Upper lobe of left lung (tissue), 6 donors: ENCODE results near the gene LRRK1. TPM values are rescaled to one million over a fixed set of nuclear protein-coding genes. Genes with fewer than 3 reads are reported as not detected.

Experiments
- ATAC-seq, 2 donors: fragments of 200-7000 bp; cut with Tn5 transposase; one replicate each; pipeline ENCODE4 v1.9.1; 2022; ENCODE audit warnings: mild to moderate bottlenecking in 2 of 2, moderate library complexity in 2 of 2; ENCODE audit not compliant: low FRiP score in 2 of 2
- DNase-seq, 2 donors: peaks; one replicate each; pipeline ENCODE4 v3.0.0-alpha.2; 2019 to 2020
- H3K27ac ChIP-seq, 4 donors: fragments of 200-600 bp; sonication (generic); one replicate each; pipeline ENCODE4 v1.5.1; 2016 to 2019
- H3K27me3 ChIP-seq, 4 donors: fragments of 200-600 bp; sonication (generic); one replicate each; pipeline ENCODE4 v1.5.1; 2017 to 2019
- H3K36me3 ChIP-seq, 4 donors: fragments of 200-600 bp; sonication (generic); one replicate each; pipeline ENCODE4 v1.5.1; 2016 to 2019
- H3K4me1 ChIP-seq, 4 donors: fragments of 200-600 bp; sonication (generic); one replicate each; pipeline ENCODE4 v1.5.1; 2018 to 2019
- H3K4me3 ChIP-seq, 4 donors: fragments of 200-600 bp; sonication (generic); one replicate each; pipeline ENCODE4 v1.5.1; 2017 to 2019; ENCODE audit warnings: mild to moderate bottlenecking in 2 of 4, moderate library complexity in 1 of 4
- H3K9me3 ChIP-seq, 4 donors: fragments of 200-600 bp; sonication (generic); one replicate each; pipeline ENCODE4 v1.5.1; 2018 to 2019
- CTCF ChIP-seq, 6 experiments: fragments of 450-650 bp in 4 of 6; fragments of 200-600 bp in 2 of 6; sonication (generic) in 2 of 6; IDR thresholded peaks; one replicate each; pipeline ENCODE4 v1.5.1; 2016 to 2019; ENCODE audit warnings: antibody characterized with exemption in 6 of 6
- EP300 ChIP-seq, 4 donors: sonication (generic); formaldehyde crosslinking; IDR thresholded peaks; one replicate each; pipeline ENCODE4 v1.5.1; 2017; ENCODE audit warnings: antibody characterized with exemption in 4 of 4, control low read depth in 2 of 4
- POLR2A ChIP-seq, 4 donors: fragments of 450-650 bp; IDR thresholded peaks; one replicate each; pipeline ENCODE4 v1.5.1; 2016 to 2017; ENCODE audit warnings: antibody characterized with exemption in 4 of 4, mild to moderate bottlenecking in 2 of 4
- POLR2AphosphoS5 ChIP-seq, 2 donors: sonication (generic); formaldehyde crosslinking; IDR thresholded peaks; one replicate each; pipeline ENCODE4 v1.5.1; 2017; ENCODE audit warnings: antibody characterized with exemption in 2 of 2
- WGBS, 2 donors: methylation state at CpG; one replicate each; pipeline ENCODE4 v1.1.5; 2017 to 2018; 5-methylcytosine and 5-hydroxymethylcytosine counted together
- total RNA-seq, 6 donors: library from RNA; depleted of rRNA in 4 of 6; stranded (reverse); fragments of >200 nt in 4 of 6; gene quantifications; one replicate each; pipeline versions ENCODE4 v1.1.0 to v1.2.1, GENCODE V29; 2016 to 2021
- donor health status: DM: no; HTN: no; CAD: no; lungs with moderate emphysema.
- donor health status: DM: no; HTN: yes; CAD: no; lungs with severe emphysema.

LRRK1 gene
- total RNA-seq, 6 donors from 2014 or later, result 15.0 to 47.1 (median 31.2) TPM

GRCh38 chr15:101048581-101049030, 129.4 kb downstream of the LRRK1 start:
- Histone ChIP-seq H3K36me3 (peaks cover 0 to 42% (median 31%) of the 10 kb centered on the region in 4 donors), H3K9me3 (no peaks in the 10 kb centered on the region), H3K27me3 (no peaks in the 10 kb centered on the region), H3K27ac (no peak overlapping the region), H3K4me1 (peaks cover 0 to 4% (median 0%) of the 10 kb centered on the region in 4 donors), H3K4me3 (no peak overlapping the region)
- DNase-seq (peak in 1 of 2 donors; percentile 18), ATAC-seq (no peak)
- WGBS, 2 donors, result 89 to 92% methylated on average over 9 to 11 of the region's 13 CpGs
- TF ChIP-seq POLR2A (IDR thresholded peaks at IDR 0.05), result no peak
- no peak for TF ChIP-seq EP300 (IDR thresholded peaks at IDR 0.05)
- TF ChIP-seq POLR2AphosphoS5 (IDR thresholded peaks at IDR 0.05), result no peak
- TF ChIP-seq CTCF (IDR thresholded peaks at IDR 0.05), result no peak

- 93 to 94% methylated on average over 8 to 11 of the region's 11 CpGs for WGBS, 2 donors
- H3K9me3 ChIP-seq, result no peaks in the 10 kb centered on the region
- no peak overlapping the region for H3K27ac ChIP-seq
- peaks cover 0 to 49% (median 36%) of the 10 kb centered on the region in 4 donors for H3K36me3 ChIP-seq
- no peak overlapping the region for H3K4me3 ChIP-seq
- no peak for TF ChIP-seq CTCF (IDR thresholded peaks at IDR 0.05)
- TF ChIP-seq EP300 (IDR thresholded peaks at IDR 0.05), result no peak
- ATAC-seq (no peak), DNase-seq (peak in 1 of 2 donors; percentile 14)
- H3K27me3 ChIP-seq, result no peaks in the 10 kb centered on the region
- peaks cover 0 to 4% (median 0%) of the 10 kb centered on the region in 4 donors for H3K4me1 ChIP-seq
These were observed 130.1 kb downstream of the LRRK1 start for GRCh38 chr15:101049282-101049681.

GRCh38 chr15:101049856-101050622, 130.9 kb downstream of the LRRK1 start:
- 89 to 92% methylated on average over 12 to 19 of the region's 22 CpGs for WGBS, 2 donors
- DNase-seq, result no peak

GRCh38 chr15:101050623-101051290, 131.6 kb downstream of the LRRK1 start:
- Histone ChIP-seq H3K9me3 (no peaks in the 10 kb centered on the region), H3K27me3 (no peaks in the 10 kb centered on the region), H3K27ac (no peak overlapping the region), H3K4me1 (peaks cover 0 to 4% (median 0%) of the 10 kb centered on the region in 4 donors), H3K36me3 (peaks cover 7 to 62% (median 43%) of the 10 kb centered on the region in 4 donors), H3K4me3 (no peak overlapping the region)
- WGBS, 2 donors, result 80 to 89% methylated on average over 7 to 9 of the region's 10 CpGs
- TF ChIP-seq POLR2AphosphoS5 (IDR thresholded peaks at IDR 0.05) (no peak), POLR2A (IDR thresholded peaks at IDR 0.05) (no peak), EP300 (IDR thresholded peaks at IDR 0.05) (no peak), CTCF (IDR thresholded peaks at IDR 0.05) (no peak)
- DNase-seq, result no peak
- no peak for ATAC-seq

More at GRCh38 chr15:101049856-101050622, 130.9 kb downstream of the LRRK1 start:
- peaks cover 2 to 57% (median 39%) of the 10 kb centered on the region in 4 donors for H3K36me3 ChIP-seq
- H3K27me3 ChIP-seq, result no peaks in the 10 kb centered on the region
- H3K4me1 ChIP-seq, result peaks cover 0 to 4% (median 0%) of the 10 kb centered on the region in 4 donors
- no peak for ATAC-seq
- no peak overlapping the region for H3K4me3 ChIP-seq
- TF ChIP-seq EP300 (IDR thresholded peaks at IDR 0.05) (no peak), CTCF (IDR thresholded peaks at IDR 0.05) (no peak), POLR2A (IDR thresholded peaks at IDR 0.05) (no peak), POLR2AphosphoS5 (IDR thresholded peaks at IDR 0.05) (no peak)
- H3K27ac ChIP-seq, result no peak overlapping the region
- no peaks in the 10 kb centered on the region for H3K9me3 ChIP-seq
